ENCODE data around the gene PSIP1. TPM values are rescaled to one million over a fixed set of nuclear protein-coding genes. Genes with fewer than 3 reads are reported as not detected.
A peak's percentile ranks its signal among the peaks of the same experiment; 100 is the strongest.
"Not testable (repeated sequence)": the region's sequence is repeated elsewhere in the genome, so short reads cannot be mapped to it uniquely, and the experiment has no call there.

Gene PSIP1
- total and polyA plus RNA-seq, 5 experiments from 2014 or later, result 113 to 184 (median 163) TPM

- H3K4me3 Mint-ChIP-seq, result no peak overlapping the region
- no peaks in the 10 kb centered on the region for H3K27me3 Mint-ChIP-seq
- H3K27ac Mint-ChIP-seq, result peak overlapping the region in 3 of 10 donors; percentile 43 to 79 (median 54)
- no peak for DNase-seq
- ATAC-seq, result no peak
- no peaks in the 10 kb centered on the region for H3K9me3 Mint-ChIP-seq
- POLR2A ChIA-PET, result interaction anchor here (0.6 to 1.3 kb wide), 2 partner anchors 8 to 14 kb away, joined by 3 read pairs; no protein-coding TSS in a partner anchor
- H3K4me1 Mint-ChIP-seq, result peaks cover 0 to 6% (median under 1%) of the 10 kb centered on the region in 4 donors
- peaks cover 3 to 90% (median 15%) of the 10 kb centered on the region in 3 donors for H3K36me3 Mint-ChIP-seq
Measured at GRCh38 chr9:15468145-15468544, 42.6 kb downstream of the PSIP1 start.

- peaks cover under 1 to 89% (median 9%) of the 10 kb centered on the region in 3 donors for H3K36me3 Mint-ChIP-seq
- ATAC-seq, result no peak
Measured at GRCh38 chr9:15461601-15462000, 49.2 kb downstream of the PSIP1 start.

GRCh38 chr9:15461056-15461455 lies 49.7 kb downstream of the PSIP1 start:
- no peaks in the 10 kb centered on the region for H3K27me3 Mint-ChIP-seq
- DNase-seq, result no peak
- H3K27ac Mint-ChIP-seq, result peak overlapping the region in 1 of 10 donors; percentile 63
- H3K36me3 Mint-ChIP-seq, result peaks cover 0 to 89% (median 8%) of the 10 kb centered on the region in 3 donors
- H3K9me3 Mint-ChIP-seq, result no peaks in the 10 kb centered on the region
- POLR2A ChIA-PET, result no interaction called here
- no peaks in the 10 kb centered on the region for H3K4me1 Mint-ChIP-seq
- no peak overlapping the region for H3K4me3 Mint-ChIP-seq
- no peak for ATAC-seq

More at GRCh38 chr9:15461601-15462000, 49.2 kb downstream of the PSIP1 start:
- Mint-ChIP-seq H3K4me3 (no peak overlapping the region), H3K9me3 (no peaks in the 10 kb centered on the region), H3K4me1 (no peaks in the 10 kb centered on the region), H3K27ac (peak overlapping the region in 2 of 10 donors; percentile 5 to 68), H3K27me3 (no peaks in the 10 kb centered on the region)
- DNase-seq, result no peak
- POLR2A ChIA-PET, result no interaction called here

- POLR2A ChIA-PET, result no interaction called here
- no peaks in the 10 kb centered on the region for H3K27me3 Mint-ChIP-seq
- H3K4me3 Mint-ChIP-seq, result no peak overlapping the region
- peaks cover 0 to 86% (median 14%) of the 10 kb centered on the region in 3 donors for H3K36me3 Mint-ChIP-seq
- peak overlapping the region in 3 of 10 donors; percentile 52 to 74 (median 58) for H3K27ac Mint-ChIP-seq
- H3K4me1 Mint-ChIP-seq, result peaks cover 0 to 2% (median 0%) of the 10 kb centered on the region in 4 donors
- ATAC-seq (no peak), DNase-seq (no peak)
- H3K9me3 Mint-ChIP-seq, result no peaks in the 10 kb centered on the region
Measured at GRCh38 chr9:15453956-15454355, 56.8 kb downstream of the PSIP1 start.

- peaks cover 4 to 87% (median 38%) of the 10 kb centered on the region in 3 donors for H3K36me3 Mint-ChIP-seq
- ATAC-seq (no peak), DNase-seq (no peak)
- peaks cover 0 to 8% (median 0%) of the 10 kb centered on the region in 9 donors for H3K9me3 Mint-ChIP-seq
- H3K27ac Mint-ChIP-seq, result peak overlapping the region in 1 of 10 donors; percentile 22
- H3K4me1 Mint-ChIP-seq, result peaks cover 0 to 24% (median 6%) of the 10 kb centered on the region in 4 donors
- POLR2A ChIA-PET, result no interaction called here
- H3K4me3 Mint-ChIP-seq, result no peak overlapping the region
- no peaks in the 10 kb centered on the region for H3K27me3 Mint-ChIP-seq
Measured at GRCh38 chr9:15444141-15444540, 66.6 kb downstream of the PSIP1 start.

GRCh38 chr9:15442264-15442663 lies 68.5 kb downstream of the PSIP1 start:
- H3K27me3 Mint-ChIP-seq, DNase-seq, H3K27ac Mint-ChIP-seq, ATAC-seq, H3K4me3 Mint-ChIP-seq, POLR2A ChIA-PET, H3K9me3 Mint-ChIP-seq: not testable (repeated sequence)
- H3K4me1 Mint-ChIP-seq, result peaks cover 9 to 28% (median 19%) of the 10 kb centered on the region in 4 donors
- peaks cover 4 to 87% (median 31%) of the 10 kb centered on the region in 3 donors for H3K36me3 Mint-ChIP-seq

GRCh38 chr9:15441841-15442240 lies 68.9 kb downstream of the PSIP1 start:
- H3K27me3 Mint-ChIP-seq, ATAC-seq, H3K4me3 Mint-ChIP-seq, H3K9me3 Mint-ChIP-seq, H3K27ac Mint-ChIP-seq, DNase-seq: not testable (repeated sequence)
- peaks cover 9 to 29% (median 20%) of the 10 kb centered on the region in 4 donors for H3K4me1 Mint-ChIP-seq
- peaks cover 4 to 86% (median 29%) of the 10 kb centered on the region in 3 donors for H3K36me3 Mint-ChIP-seq
- POLR2A ChIA-PET, result interaction anchor here (0.6 kb wide), 1 partner anchor 89 kb away, joined by 8 read pairs; no protein-coding TSS in a partner anchor

- Mint-ChIP-seq H3K4me1 (peaks cover 10 to 31% (median 29%) of the 10 kb centered on the region in 4 donors), H3K9me3 (peaks cover 0 to 8% (median 0%) of the 10 kb centered on the region in 9 donors), H3K27ac (peak overlapping the region in 1 of 10 donors; percentile 51), H3K36me3 (peaks cover 6 to 85% (median 41%) of the 10 kb centered on the region in 3 donors), H3K27me3 (no peaks in the 10 kb centered on the region), H3K4me3 (no peak overlapping the region)
- ATAC-seq (no peak), DNase-seq (no peak)
- POLR2A ChIA-PET, result no interaction called here
Measured at GRCh38 chr9:15438891-15439290, 71.9 kb downstream of the PSIP1 start.

GRCh38 chr9:15433661-15434060 lies 77.1 kb downstream of the PSIP1 start:
- no peaks in the 10 kb centered on the region for H3K27me3 Mint-ChIP-seq
- ATAC-seq (no peak), DNase-seq (no peak)
- H3K4me1 Mint-ChIP-seq, result peaks cover 22 to 66% (median 56%) of the 10 kb centered on the region in 4 donors
- H3K36me3 Mint-ChIP-seq, result peaks cover 5 to 79% (median 27%) of the 10 kb centered on the region in 3 donors
- peak overlapping the region in 4 of 10 donors; percentile 13 to 46 (median 22) for H3K27ac Mint-ChIP-seq
- POLR2A ChIA-PET, result no interaction called here
- no peaks in the 10 kb centered on the region for H3K9me3 Mint-ChIP-seq
- H3K4me3 Mint-ChIP-seq, result no peak overlapping the region

GRCh38 chr9:15433191-15433590 lies 77.6 kb downstream of the PSIP1 start:
- peak overlapping the region in 2 of 10 donors; percentile 37 to 46 for H3K27ac Mint-ChIP-seq
- POLR2A ChIA-PET, result no interaction called here

GRCh38 chr9:15430920-15431844 lies 79.6 kb downstream of the PSIP1 start:
- POLR2A ChIA-PET, result no interaction called here
- Mint-ChIP-seq H3K27me3 (no peaks in the 10 kb centered on the region), H3K4me1 (peaks cover 18 to 66% (median 53%) of the 10 kb centered on the region in 4 donors), H3K27ac (peak overlapping the region in 8 of 10 donors; percentile 17 to 77 (median 60)), H3K36me3 (peaks cover 8 to 69% (median 26%) of the 10 kb centered on the region in 3 donors), H3K9me3 (no peaks in the 10 kb centered on the region), H3K4me3 (peak overlapping the region in 2 of 10 donors; percentile 4 to 51)
- no peak for DNase-seq
- ATAC-seq, result no peak

More at GRCh38 chr9:15433191-15433590, 77.6 kb downstream of the PSIP1 start:
- Mint-ChIP-seq H3K4me3 (no peak overlapping the region), H3K9me3 (no peaks in the 10 kb centered on the region), H3K27me3 (no peaks in the 10 kb centered on the region), H3K4me1 (peaks cover 21 to 64% (median 58%) of the 10 kb centered on the region in 4 donors), H3K36me3 (peaks cover 5 to 77% (median 30%) of the 10 kb centered on the region in 3 donors)
- DNase-seq (no peak), ATAC-seq (no peak)

GRCh38 chr9:15427702-15428101 lies 83.1 kb downstream of the PSIP1 start:
- H3K9me3 Mint-ChIP-seq, ATAC-seq, POLR2A ChIA-PET, H3K27me3 Mint-ChIP-seq, DNase-seq: not testable (repeated sequence)
- H3K36me3 Mint-ChIP-seq, result peaks cover 4 to 52% (median 9%) of the 10 kb centered on the region in 3 donors
- H3K27ac Mint-ChIP-seq, result peak overlapping the region in 2 of 10 donors; percentile 12 to 15
- peak overlapping the region in 1 of 10 donors; percentile 19 for H3K4me3 Mint-ChIP-seq
- H3K4me1 Mint-ChIP-seq, result peaks cover 18 to 76% (median 60%) of the 10 kb centered on the region in 4 donors

GRCh38 chr9:15426019-15426418 lies 84.8 kb downstream of the PSIP1 start:
- POLR2A ChIA-PET, result no interaction called here
- Mint-ChIP-seq H3K4me1 (peaks cover 17 to 80% (median 60%) of the 10 kb centered on the region in 4 donors), H3K4me3 (peak overlapping the region in 6 of 10 donors; percentile 2 to 45 (median 24)), H3K27ac (peak overlapping the region in 1 of 10 donors; percentile 18), H3K36me3 (peaks cover 4 to 46% (median 9%) of the 10 kb centered on the region in 3 donors), H3K27me3 (no peaks in the 10 kb centered on the region), H3K9me3 (no peaks in the 10 kb centered on the region)
- ATAC-seq, result no peak
- no peak for DNase-seq
